K562 (cell line): ENCODE measurements around the gene CDC42EP5. TPM values are rescaled to one million over a fixed set of nuclear protein-coding genes. Genes with fewer than 3 reads are reported as not detected.

Experiments used
- ATAC-seq: fragments of 200-7000 bp; cut with Tn5 transposase; 3 replicates; pipeline ENCODE4 v1.9.1; 2020; ENCODE audit warnings: moderate library complexity
- BruUV-seq: library from RNA; stranded (reverse); fragments of 400-500 nt; replicated peaks from 2 replicates; lab custom pipeline; 2021; lab: Mats Ljungman, UMichigan
- CTCF ChIA-PET: fragments of 300-600 bp; formaldehyde crosslinking; extraction: SDS; loops from one replicate; lab custom pipeline; 2021; ENCODE audit warnings: low intra/inter-chr PET ratio; lab: Yijun Ruan, JAX
- POLR2A ChIA-PET: fragments of 300-600, 350-650 bp; sonication (Branson Sonifier 250); formaldehyde crosslinking; extraction: SDS; loops from one replicate; lab custom pipeline; 2021; ENCODE audit warnings: antibody characterized with exemption, inconsistent platforms; lab: Yijun Ruan, JAX
- DNase-seq, 4 experiments: peaks; one replicate each; pipeline versions ENCODE4 v3.0.0 to v3.0.0-alpha.2; 2011 to 2018; ENCODE audit warnings: low spot score in 3 of 4, mixed read lengths in 3 of 4; ENCODE audit errors: extremely low read depth in 1 of 4
- FAIRE-seq: peaks from 2 replicates; lab custom pipeline; 2011; peaks lifted over from hg19 to GRCh38; lab: Jason Lieb, UNC
- H2AFZ ChIP-seq: 2 replicates; pipeline ENCODE4 v1.6.0; 2011; ENCODE audit warnings: low read depth, low read length, control low read depth, inconsistent platforms
- H3K27ac ChIP-seq: fragments of 200-600 bp; 3 replicates; pipeline ENCODE4 v1.8.0; 2011; ENCODE audit warnings: low read depth, mild to moderate bottlenecking, control low read depth, inconsistent platforms, low read length, moderate library complexity, mixed read lengths; ENCODE audit errors: extremely low read depth
- H3K27me3 ChIP-seq, 2 experiments: fragments of 300-600 bp in 1 of 2; 2 replicates in 1 of 2; 3 replicates in 1 of 2; pipeline versions ENCODE4 v1.6.0 to v1.8.0; 2011; ENCODE audit warnings: inconsistent platforms in 2 of 2, low read length in 2 of 2, mild to moderate bottlenecking in 1 of 2, mixed read lengths in 1 of 2, moderate library complexity in 1 of 2; ENCODE audit not compliant: control insufficient read depth in 2 of 2, insufficient read depth in 2 of 2
- H3K36me3 ChIP-seq: fragments of 300-600 bp; 3 replicates; pipeline ENCODE4 v1.8.0; 2011; ENCODE audit warnings: mild to moderate bottlenecking, low read length, inconsistent platforms; ENCODE audit not compliant: control insufficient read depth, insufficient read depth
- H3K4me1 ChIP-seq, 2 experiments: fragments of 200-600 bp in 1 of 2; replicated peaks in 1 of 2; 2 replicates in 1 of 2; 3 replicates in 1 of 2; pipeline versions ENCODE4 v1.5.1 to v1.8.0; 2011; ENCODE audit warnings: inconsistent platforms in 2 of 2, low read length in 2 of 2, mild to moderate bottlenecking in 1 of 2, mixed read lengths in 1 of 2, moderate library complexity in 1 of 2; ENCODE audit not compliant: control insufficient read depth in 2 of 2, insufficient read depth in 2 of 2
- H3K4me2 ChIP-seq: 2 replicates; pipeline ENCODE4 v1.6.1; 2011; ENCODE audit warnings: low read length, control low read depth, inconsistent platforms, mixed read lengths; ENCODE audit not compliant: insufficient read depth
- H3K4me3 ChIP-seq: fragments of 200-600 bp; sonication (generic), shearing (Covaris generic); 2 replicates; pipeline ENCODE4 v1.5.1; 2016; ENCODE audit warnings: control low read depth, inconsistent platforms
- H3K79me2 ChIP-seq: fragments of 200-600 bp; 3 replicates; pipeline ENCODE4 v1.8.0; 2011; ENCODE audit warnings: low read length, inconsistent platforms; ENCODE audit not compliant: control insufficient read depth, insufficient read depth
- H3K9ac ChIP-seq, 2 experiments: 2 replicates each; pipeline versions ENCODE4 v1.6.0 to v1.6.1; 2011; ENCODE audit warnings: low read depth in 2 of 2, low read length in 2 of 2, control low read depth in 1 of 2, inconsistent platforms in 1 of 2, mild to moderate bottlenecking in 1 of 2, mixed read lengths in 1 of 2; ENCODE audit not compliant: insufficient read depth in 1 of 2
- H3K9me1 ChIP-seq: one replicate; pipeline ENCODE4 v1.6.0; 2011; ENCODE audit warnings: inconsistent platforms, mild to moderate bottlenecking, low read length, moderate library complexity; ENCODE audit not compliant: control insufficient read depth, insufficient read depth
- H3K9me3 ChIP-seq: replicated peaks from 2 replicates; pipeline ENCODE4 v1.5.1; 2011; ENCODE audit warnings: low read depth, low read length, inconsistent platforms; ENCODE audit not compliant: control insufficient read depth, insufficient read depth
- H4K20me1 ChIP-seq: replicated peaks from 2 replicates; pipeline ENCODE4 v1.6.1; 2011; ENCODE audit warnings: low read length, inconsistent platforms, mixed read lengths; ENCODE audit not compliant: control insufficient read depth, insufficient read depth
- ADNP ChIP-seq: fragments of 200-800 bp; sonication (Bioruptor generic); IDR thresholded peaks from 2 replicates; pipeline ENCODE4 v1.6.1; 2016; ENCODE audit warnings: missing genetic modification characterization, missing compliant biosample characterization
- BCOR ChIP-seq: fragments of 450-650 bp; IDR thresholded peaks from 2 replicates; pipeline ENCODE4 v1.6.1; 2016
- CHD4 ChIP-seq: fragments of 200-600 bp; sonication (generic); IDR thresholded peaks from 3 replicates; pipeline ENCODE4 v1.6.1; 2012; ENCODE audit warnings: low read depth, mild to moderate bottlenecking, mixed read lengths, low read length, inconsistent platforms; ENCODE audit not compliant: insufficient read depth, insufficient replicate concordance, poor library complexity, severe bottlenecking
- ETV1 ChIP-seq: fragments of 450-650 bp; conservative IDR thresholded peaks from 2 replicates; pipeline ENCODE4 v1.6.1; 2016; ENCODE audit warnings: missing genetic modification characterization, control low read depth, low read depth, missing compliant biosample characterization
- MBD1 ChIP-seq: fragments of 250-450 bp; sonication (Bioruptor Pico); IDR thresholded peaks from 2 replicates; pipeline ENCODE4 v1.8.0; 2022; ENCODE audit warnings: inconsistent platforms
- NKRF ChIP-seq: fragments of 450-650 bp; IDR thresholded peaks from 2 replicates; pipeline ENCODE4 v1.6.1; 2016; ENCODE audit warnings: borderline replicate concordance
- POLR2H ChIP-seq: IDR thresholded peaks from 2 replicates; pipeline ENCODE4 v1.6.1; 2016; ENCODE audit warnings: missing genetic modification characterization, low read depth, mild to moderate bottlenecking, control low read depth, missing compliant biosample characterization, moderate library complexity
- RBM25 ChIP-seq: fragments of 200-400 bp; formaldehyde crosslinking; IDR thresholded peaks from 2 replicates; pipeline ENCODE4 v1.6.1; 2018; ENCODE audit warnings: low read length, low read depth, moderate library complexity; ENCODE audit not compliant: severe bottlenecking
- SPI1 ChIP-seq: IDR thresholded peaks from 2 replicates; pipeline ENCODE4 v1.6.1; 2011; ENCODE audit warnings: low read depth, low read length, control low read depth, borderline replicate concordance
- ZNF133 ChIP-seq: fragments of 250-450 bp; sonication (Bioruptor Pico); IDR thresholded peaks from 2 replicates; pipeline ENCODE4 v1.4.0; 2020; ENCODE audit warnings: mild to moderate bottlenecking
- ZNF592 ChIP-seq: fragments of 450-650 bp; IDR thresholded peaks from 2 replicates; pipeline ENCODE4 v1.6.1; 2017; ENCODE audit warnings: antibody characterized with exemption, mild to moderate bottlenecking
- ZNF778 ChIP-seq: fragments of 450-650 bp; formaldehyde crosslinking; IDR thresholded peaks from 2 replicates; pipeline ENCODE4 v1.4.0; 2020; ENCODE audit warnings: mild to moderate bottlenecking, moderate library complexity
- WGBS: fragments of 100-300 bp; shearing (Covaris generic); methylation state at CpG from one replicate; pipeline ENCODE4 v1.1.6; 2016; ENCODE audit warnings: low coverage, mixed read lengths; ENCODE audit not compliant: insufficient coverage; ENCODE audit errors: missing lambda C conversion rate; 5-methylcytosine and 5-hydroxymethylcytosine counted together
- in situ Hi-C: fragments of 300-500 bp; cut with MboI; formaldehyde crosslinking; loops from 4 replicates; pipeline ENCODE4 v1.15.0; 2018; ENCODE audit warnings: inconsistent platforms, mixed read lengths
- intact Hi-C: fragments of 100-400 bp; cut with micrococcal nuclease; formaldehyde crosslinking; loops from 2 replicates; pipeline ENCODE4 v1.14.2; 2022
- polyA plus RNA-seq, 8 experiments: library from polyadenylated mRNA; depleted of rRNA in 4 of 8; stranded (reverse) in 5 of 8; unstranded in 3 of 8; fragments of >200 nt; fragmentation: Nextera tagmentation in 2 of 8; fragmentation: Illumina TruSeq in 1 of 8; extraction: Ambion mirVana in 2 of 8; extraction: Trizol in 1 of 8; gene quantifications; 2 replicates each; pipeline versions ENCODE4 v1.2.1 to v1.2.3, GENCODE V29; 2011 to 2014; ENCODE audit warnings: inconsistent platforms in 1 of 8, missing spikeins in 1 of 8
- total RNA-seq, 7 experiments: library from RNA; depleted of rRNA in 6 of 7; stranded (reverse); fragments of >200 nt in 6 of 7; fragmentation: Illumina TruSeq in 2 of 7; extraction: Trizol in 2 of 7; gene quantifications; 2 replicates each; pipeline versions ENCODE4 v1.2.1 to v1.2.3, GENCODE V29; 2011 to 2021; ENCODE audit warnings: low replicate concordance in 1 of 7

The CDC42EP5 gene
- total and polyA plus RNA-seq, 9 of the 15 experiments (the other 6 are each of a cell fraction or from before 2014, with no cell fraction given) = 0.15 to 0.38 TPM; not detected in 7

GRCh38 chr19:54418930-54419800 is 53.9 kb downstream of the CDC42EP5 start:
- ATAC-seq = no peak
- ChIA-PET CTCF (no interaction called here), POLR2A (interaction anchor here (0.6 to 1.0 kb wide), 3 partner anchors 9 to 54 kb away, joined by 3 to 5 read pairs (median 3); no protein-coding TSS in a partner anchor)
- no TSS peak for BruUV-seq
- Histone ChIP-seq H3K9ac (peak overlapping the region in 1 of 2 experiments; percentile 5; a peak in 1 of 4 replicates), H3K36me3 (no peaks in the 10 kb centered on the region), H3K4me3 (no peak overlapping the region), H3K27me3 (peaks cover 16 to 46% of the 10 kb centered on the region in 2 experiments), H3K9me1 (no peaks in the 10 kb centered on the region), H3K27ac (no peak overlapping the region), H3K9me3 (no peaks in the 10 kb centered on the region), H3K79me2 (no peaks in the 10 kb centered on the region), H2AFZ (no peak overlapping the region), H3K4me2 (no peak overlapping the region), H4K20me1 (peaks cover 9% of the 10 kb centered on the region; the same call in 1 of the 2 replicates), H3K4me1 (peaks cover 0 to 38% of the 10 kb centered on the region in 2 experiments; a peak in 3 of 5 replicates)
- in situ Hi-C loops = no loop called here
- 16% methylated on average over 17 of the region's 26 CpGs for WGBS
- DNase-seq = peak in 1 of 4 experiments; percentile 6
- FAIRE-seq = no peak
- intact Hi-C loops = no loop called here
- TF ChIP-seq POLR2H = no peak
- no peak for TF ChIP-seq CHD4
- peak; percentile 60 for TF ChIP-seq RBM25
- TF ChIP-seq BCOR = peak; percentile 50; the same call in 1 of the 2 replicates
- TF ChIP-seq ZNF133 (CRISPR knock-in tag) = no peak
- no peak for TF ChIP-seq MBD1 (CRISPR knock-in tag)
- TF ChIP-seq ADNP (tag) = 0 out of 2 replicates have a peak, but pooled peaks have one; percentile 24
- peak; percentile 35; the same call in 1 of the 2 replicates for TF ChIP-seq ETV1 (tag)
- no peak for TF ChIP-seq ZNF592
- no peak for TF ChIP-seq NKRF
- TF ChIP-seq SPI1 = peak; percentile 20; the same call in 1 of the 2 replicates
- no peak for TF ChIP-seq ZNF778 (CRISPR knock-in tag)
